LNCaP clone FGC (cell line): ENCODE data around the gene GALNT1.
A peak's percentile ranks its signal among the peaks of the same experiment; 100 is the strongest.

Experiments
- DNase-seq: peaks from one replicate; pipeline ENCODE4 v3.0.0-alpha.2; 2011; ENCODE audit warnings: low read depth
- H3K4me3 ChIP-seq: 2 replicates; pipeline ENCODE4 v1.5.1; 2011; ENCODE audit warnings: mild to moderate bottlenecking, low read depth, low read length, control low read depth
- CTCF ChIP-seq: IDR thresholded peaks from 2 replicates; pipeline ENCODE4 v1.5.1; 2012; ENCODE audit warnings: mild to moderate bottlenecking; ENCODE audit not compliant: control insufficient read depth, insufficient read depth; ENCODE audit errors: extremely low read depth

The GALNT1 gene

GRCh38 chr18:35618289-35618688 lies 36.7 kb downstream of the GALNT1 start:
- no peak for DNase-seq
- no peak overlapping the region for H3K4me3 ChIP-seq
- TF ChIP-seq CTCF = no peak

GRCh38 chr18:35618696-35619095 lies 37.2 kb downstream of the GALNT1 start:
- TF ChIP-seq CTCF = no peak
- no peak overlapping the region for H3K4me3 ChIP-seq
- no peak for DNase-seq

GRCh38 chr18:35619464-35619863 lies 37.9 kb downstream of the GALNT1 start:
- no peak overlapping the region for H3K4me3 ChIP-seq
- DNase-seq = no peak
- no peak for TF ChIP-seq CTCF

- TF ChIP-seq CTCF = no peak
- DNase-seq = no peak
- no peak overlapping the region for H3K4me3 ChIP-seq
Observed at GRCh38 chr18:35619941-35620340, 38.4 kb downstream of the GALNT1 start.

- DNase-seq = peak; percentile 70
- no peak overlapping the region for H3K4me3 ChIP-seq
- TF ChIP-seq CTCF = no peak
Observed at GRCh38 chr18:35620765-35621164, 39.2 kb downstream of the GALNT1 start.

GRCh38 chr18:35623255-35623654 lies 41.7 kb downstream of the GALNT1 start:
- TF ChIP-seq CTCF = no peak
- DNase-seq = no peak

GRCh38 chr18:35624146-35624545 lies 42.6 kb downstream of the GALNT1 start:
- no peak overlapping the region for H3K4me3 ChIP-seq
- no peak for DNase-seq
- no peak for TF ChIP-seq CTCF

More at GRCh38 chr18:35623255-35623654, 41.7 kb downstream of the GALNT1 start:
- H3K4me3 ChIP-seq = no peak overlapping the region
